Measurements from ENCODE around the gene PAQR5.

PAQR5 gene

DNA sequence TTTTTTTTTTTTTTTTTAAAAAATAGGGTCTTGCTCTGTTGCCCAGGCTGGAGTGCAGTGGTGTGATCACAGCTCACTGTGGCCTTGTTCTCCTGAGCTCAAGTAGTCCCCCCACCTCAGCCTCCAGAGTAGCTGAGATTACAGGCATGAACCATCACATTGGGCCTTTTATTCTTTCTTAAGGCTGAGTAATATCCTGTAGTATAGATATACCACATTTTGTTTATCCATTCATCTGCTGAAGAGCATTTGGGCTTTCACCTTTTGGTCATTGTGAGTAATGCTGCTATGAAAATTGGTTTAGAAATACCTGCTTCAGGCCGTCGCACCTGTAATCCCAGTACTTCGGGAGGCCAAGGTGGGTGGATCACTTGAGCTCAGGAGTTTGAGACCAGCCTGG is 42.6 kb downstream of the PAQR5 start:
- TF ChIP-seq, protein P1, sequence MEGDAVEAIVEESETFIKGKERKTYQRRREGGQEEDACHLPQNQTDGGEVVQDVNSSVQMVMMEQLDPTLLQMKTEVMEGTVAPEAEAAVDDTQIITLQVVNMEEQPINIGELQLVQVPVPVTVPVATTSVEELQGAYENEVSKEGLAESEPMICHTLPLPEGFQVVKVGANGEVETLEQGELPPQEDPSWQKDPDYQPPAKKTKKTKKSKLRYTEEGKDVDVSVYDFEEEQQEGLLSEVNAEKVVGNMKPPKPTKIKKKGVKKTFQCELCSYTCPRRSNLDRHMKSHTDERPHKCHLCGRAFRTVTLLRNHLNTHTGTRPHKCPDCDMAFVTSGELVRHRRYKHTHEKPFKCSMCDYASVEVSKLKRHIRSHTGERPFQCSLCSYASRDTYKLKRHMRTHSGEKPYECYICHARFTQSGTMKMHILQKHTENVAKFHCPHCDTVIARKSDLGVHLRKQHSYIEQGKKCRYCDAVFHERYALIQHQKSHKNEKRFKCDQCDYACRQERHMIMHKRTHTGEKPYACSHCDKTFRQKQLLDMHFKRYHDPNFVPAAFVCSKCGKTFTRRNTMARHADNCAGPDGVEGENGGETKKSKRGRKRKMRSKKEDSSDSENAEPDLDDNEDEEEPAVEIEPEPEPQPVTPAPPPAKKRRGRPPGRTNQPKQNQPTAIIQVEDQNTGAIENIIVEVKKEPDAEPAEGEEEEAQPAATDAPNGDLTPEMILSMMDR (IDR thresholded peaks at IDR 0.05; ENCODE audit: low read depth, low read length) = no peak
- H3K36me3 ChIP-seq = no peaks in the 10 kb centered on the region
- no peaks in the 10 kb centered on the region for H3K4me1 ChIP-seq
- H3K27me3 ChIP-seq = no peaks in the 10 kb centered on the region
- H3K4me3 ChIP-seq (ENCODE audit: low read depth, low read length) = no peak overlapping the region
- DNase-seq = no peak
- H3K9me3 ChIP-seq = no peaks in the 10 kb centered on the region

DNA sequence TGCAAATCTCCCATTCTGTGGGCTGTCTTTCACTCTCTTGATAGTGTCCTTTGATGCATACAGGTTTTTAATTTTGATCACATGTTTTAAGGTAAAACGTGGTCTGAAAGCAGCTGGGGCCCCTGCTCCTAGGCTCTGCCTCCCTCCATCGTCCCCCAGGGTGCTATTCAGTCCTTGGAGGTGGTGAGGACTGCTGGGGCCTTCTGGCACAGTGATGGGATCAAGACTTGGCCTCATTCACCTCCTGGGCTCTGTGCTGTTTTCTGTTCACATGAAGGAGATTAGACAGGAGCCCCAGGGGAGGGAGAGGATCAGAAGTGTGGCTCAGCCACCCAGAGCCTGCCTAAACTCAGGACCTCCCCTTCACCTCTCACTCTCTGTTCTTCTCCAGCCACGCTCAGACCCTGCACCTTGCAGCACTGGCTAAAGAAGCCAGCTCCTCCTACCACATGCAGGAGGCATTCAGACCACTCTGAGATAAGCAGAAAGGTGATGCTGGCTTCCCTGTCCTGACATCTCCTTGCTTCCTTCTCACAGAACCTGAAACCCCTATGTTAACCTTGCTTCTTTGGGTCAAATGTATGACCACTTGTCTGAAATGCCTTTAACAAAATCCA is 43.9 kb downstream of the PAQR5 start:
- DNase-seq = no peak
- H3K36me3 ChIP-seq = no peaks in the 10 kb centered on the region
- H3K27me3 ChIP-seq = no peaks in the 10 kb centered on the region
- no peak overlapping the region for H3K4me3 ChIP-seq (ENCODE audit: low read depth, low read length)
- no peaks in the 10 kb centered on the region for H3K9me3 ChIP-seq
- no peaks in the 10 kb centered on the region for H3K4me1 ChIP-seq
- TF ChIP-seq, protein P1 (IDR thresholded peaks at IDR 0.05; ENCODE audit: low read depth, low read length) = no peak

DNA sequence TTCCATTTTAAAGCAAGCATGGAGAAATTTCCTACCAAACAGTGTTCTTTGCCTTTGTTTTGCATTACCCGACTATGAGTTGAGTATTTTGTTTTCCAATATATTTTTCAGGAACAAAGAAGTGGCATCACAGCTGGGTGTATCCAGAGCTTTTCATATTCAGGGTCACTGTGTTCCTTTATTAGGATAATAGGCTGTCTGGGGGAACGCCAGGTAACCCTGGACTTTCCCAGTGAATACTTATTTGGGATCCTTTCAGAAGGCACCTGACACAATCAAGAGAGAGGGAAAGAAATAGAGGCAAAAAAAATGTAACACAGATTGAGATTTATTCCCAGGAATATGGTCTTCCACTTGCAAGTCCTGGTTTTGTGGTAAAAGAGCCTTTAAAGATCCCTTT is 44.4 kb downstream of the PAQR5 start:
- Histone ChIP-seq H3K9me3 (no peaks in the 10 kb centered on the region), H3K4me3 (ENCODE audit: low read depth, low read length) (no peak overlapping the region), H3K27me3 (no peaks in the 10 kb centered on the region), H3K4me1 (no peaks in the 10 kb centered on the region), H3K36me3 (no peaks in the 10 kb centered on the region)
- DNase-seq = no peak
- TF ChIP-seq, protein P1 (IDR thresholded peaks at IDR 0.05; ENCODE audit: low read depth, low read length) = no peak

DNA sequence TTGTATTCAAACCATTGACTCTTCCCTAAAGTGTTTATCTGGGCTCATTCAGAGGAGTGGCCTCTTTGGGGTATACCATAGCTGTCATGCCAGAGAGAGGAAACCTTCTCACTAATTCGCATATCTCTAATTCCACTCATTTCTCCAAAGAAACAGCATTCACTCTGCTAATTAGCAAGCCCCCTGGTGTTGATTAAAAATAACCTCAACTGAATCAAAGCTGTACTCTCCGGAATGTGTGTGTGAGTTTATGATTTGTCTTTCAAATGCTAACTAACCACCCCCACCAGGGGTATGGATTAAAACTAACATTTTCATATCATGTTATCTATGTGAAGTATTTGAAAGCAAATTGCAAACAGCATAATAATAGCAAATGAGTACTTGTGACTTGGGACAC is 45.5 kb downstream of the PAQR5 start:
- Histone ChIP-seq H3K4me1 (no peaks in the 10 kb centered on the region), H3K27me3 (no peaks in the 10 kb centered on the region), H3K9me3 (no peaks in the 10 kb centered on the region), H3K36me3 (no peaks in the 10 kb centered on the region), H3K4me3 (ENCODE audit: low read depth, low read length) (no peak overlapping the region)
- DNase-seq = no peak
- TF ChIP-seq, protein P1 (IDR thresholded peaks at IDR 0.05; ENCODE audit: low read depth, low read length) = no peak

DNA sequence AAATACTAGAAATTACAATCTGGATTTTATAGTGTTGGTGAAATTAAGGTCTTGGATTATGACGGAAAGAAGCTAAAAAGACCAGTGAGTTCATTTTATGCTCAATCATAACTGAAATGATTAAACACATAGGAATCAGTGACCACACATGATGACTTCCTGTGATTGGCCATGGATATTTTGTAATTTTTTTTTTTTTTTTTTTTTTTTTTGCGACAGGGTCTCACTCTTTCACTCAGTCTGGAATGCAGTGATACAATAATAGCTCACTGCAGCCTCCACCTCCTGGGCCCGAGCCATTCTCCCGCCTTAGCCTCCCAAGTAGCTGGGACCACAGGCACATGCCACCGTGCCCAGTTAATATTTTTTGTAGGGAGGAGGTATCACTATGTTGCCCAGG is 47.4 kb downstream of the PAQR5 start:
- TF ChIP-seq, protein P1 (IDR thresholded peaks at IDR 0.05; ENCODE audit: low read depth, low read length) = no peak
- DNase-seq = no peak
- no peaks in the 10 kb centered on the region for H3K27me3 ChIP-seq
- H3K4me1 ChIP-seq = no peaks in the 10 kb centered on the region
- H3K4me3 ChIP-seq (ENCODE audit: low read depth, low read length) = no peak overlapping the region
- H3K9me3 ChIP-seq = no peaks in the 10 kb centered on the region
- H3K36me3 ChIP-seq = no peaks in the 10 kb centered on the region

DNA sequence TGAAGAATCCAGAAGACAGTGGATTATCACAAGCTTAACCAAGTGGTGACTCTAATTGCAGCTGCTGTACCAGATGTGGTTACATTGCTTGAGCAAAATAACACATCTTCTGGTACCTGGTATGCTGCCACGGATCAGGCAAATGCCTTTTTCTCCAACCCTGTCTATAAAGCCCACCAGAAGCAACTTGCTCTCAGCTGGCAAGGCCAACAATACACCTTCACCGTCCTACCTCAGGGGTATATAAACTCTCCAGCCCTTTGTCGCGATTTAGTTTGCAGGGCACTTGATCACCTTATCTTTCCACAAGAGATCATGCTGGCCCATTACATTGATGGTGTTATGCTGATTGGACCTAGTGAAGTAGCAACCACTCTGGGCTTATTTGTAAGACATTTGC is 52.6 kb downstream of the PAQR5 start:
- TF ChIP-seq, protein P1 (IDR thresholded peaks at IDR 0.05; ENCODE audit: low read depth, low read length) = no peak
- H3K4me1 ChIP-seq = no peaks in the 10 kb centered on the region
- no peaks in the 10 kb centered on the region for H3K27me3 ChIP-seq
- no peaks in the 10 kb centered on the region for H3K9me3 ChIP-seq
- no peaks in the 10 kb centered on the region for H3K36me3 ChIP-seq
- no peak overlapping the region for H3K4me3 ChIP-seq (ENCODE audit: low read depth, low read length)
- DNase-seq = no peak
